ENCODE results near the gene EML4.
"Not testable (repeated sequence)": the region's sequence is repeated elsewhere in the genome, so short reads cannot be mapped to it uniquely, and the experiment has no call there.

EML4 gene

DNA sequence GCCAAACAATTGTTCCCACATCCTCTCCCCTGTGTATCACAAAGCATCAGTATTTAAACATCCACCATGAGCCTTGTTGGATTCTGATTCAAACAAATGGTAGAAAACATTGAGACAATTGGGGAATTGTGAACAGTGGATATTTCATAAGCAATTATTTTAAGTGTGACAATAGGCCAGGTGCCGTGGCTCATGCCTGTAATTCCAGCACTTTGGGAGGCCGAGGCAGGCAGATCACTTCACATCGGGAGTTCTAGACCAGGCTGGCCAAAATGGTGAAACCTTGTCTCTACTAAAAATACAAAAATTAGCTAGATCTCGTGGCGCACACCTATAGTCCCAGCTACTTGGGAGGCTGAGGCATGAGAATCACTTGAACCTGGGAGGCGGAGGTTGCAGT, 165.7 kb downstream of the EML4 start:
- DNase-seq (ENCODE audit: low read depth) = not testable (repeated sequence)

DNA sequence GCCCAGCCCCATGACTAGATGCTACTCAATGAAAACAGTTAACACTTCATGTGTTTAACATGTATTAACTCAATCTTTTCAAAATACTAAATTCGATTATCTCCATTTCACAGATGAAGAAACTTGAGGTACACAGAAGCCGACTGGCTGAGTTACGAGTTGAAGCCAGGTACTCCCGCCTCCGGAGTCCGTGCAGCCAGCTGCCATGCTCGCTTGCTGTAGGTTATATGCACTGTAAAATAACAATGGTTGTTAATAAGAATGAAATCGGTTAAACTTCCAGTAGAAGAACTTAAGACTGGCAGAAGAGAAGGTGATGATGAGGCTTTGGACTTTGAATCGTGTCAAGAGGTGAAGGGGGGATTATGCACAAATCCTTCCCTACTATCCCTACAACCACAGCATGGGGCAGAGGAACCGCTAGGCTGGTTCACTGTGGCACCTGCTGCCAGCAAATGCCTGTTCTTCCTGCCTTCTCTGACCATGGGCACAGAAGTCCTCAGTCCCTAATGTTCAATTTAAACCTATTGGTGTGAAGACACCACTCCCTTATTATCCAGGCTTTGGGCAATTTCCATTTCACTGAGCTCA, 166.5 kb downstream of the EML4 start:
- DNase-seq (ENCODE audit: low read depth) = no peak

DNA sequence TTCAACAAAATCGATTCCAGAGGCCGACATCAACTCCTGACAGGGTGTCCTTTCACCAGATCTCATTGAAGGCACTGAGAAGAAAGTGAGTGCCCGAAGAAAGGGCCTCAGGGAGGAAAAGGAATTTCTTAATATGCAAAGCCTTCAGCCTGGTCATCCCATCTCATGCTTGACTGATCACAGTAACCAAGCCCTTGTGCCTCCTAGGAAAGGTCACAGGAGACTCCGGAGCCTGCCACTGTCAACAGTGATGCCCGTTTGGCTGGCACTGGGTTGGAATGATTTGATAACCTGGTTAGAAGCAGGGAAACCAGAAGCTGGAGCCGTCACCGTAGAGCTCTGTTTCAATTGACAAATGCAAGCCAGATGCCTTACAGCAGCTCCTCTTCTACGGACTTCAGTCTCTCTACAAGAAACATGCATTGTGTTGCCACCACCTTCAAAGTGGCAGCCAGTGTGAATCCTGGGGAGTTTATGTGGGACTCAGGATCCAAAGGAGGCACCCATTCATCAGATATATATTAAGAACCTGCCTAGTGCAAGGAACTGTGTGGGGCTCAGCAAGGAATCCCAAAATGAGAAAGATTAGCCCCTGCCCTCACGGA, 167.3 kb downstream of the EML4 start:
- no peak for DNase-seq (ENCODE audit: low read depth)

DNA sequence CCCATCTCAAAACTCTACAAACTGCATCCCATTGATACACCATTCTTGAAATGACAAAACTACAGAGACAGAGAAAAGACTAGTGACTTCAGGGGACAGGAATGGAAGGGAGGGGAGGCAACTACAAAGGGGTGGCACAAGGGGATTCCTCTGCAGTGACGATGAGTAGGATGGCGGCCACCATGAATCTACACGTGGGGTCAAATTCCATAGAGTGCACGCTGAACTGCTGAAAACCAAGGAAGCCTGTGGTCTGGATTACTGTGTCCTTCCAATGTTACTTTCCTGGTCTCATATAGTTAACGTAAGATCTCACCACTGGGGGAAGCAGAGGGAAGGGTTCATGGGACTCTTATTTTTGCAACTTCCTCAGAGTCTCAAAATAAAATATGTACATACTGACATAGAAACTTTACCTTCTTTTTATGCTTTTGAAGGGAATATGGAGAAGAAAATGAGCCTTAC, 168.2 kb downstream of the EML4 start:
- no peak for DNase-seq (ENCODE audit: low read depth)

DNA sequence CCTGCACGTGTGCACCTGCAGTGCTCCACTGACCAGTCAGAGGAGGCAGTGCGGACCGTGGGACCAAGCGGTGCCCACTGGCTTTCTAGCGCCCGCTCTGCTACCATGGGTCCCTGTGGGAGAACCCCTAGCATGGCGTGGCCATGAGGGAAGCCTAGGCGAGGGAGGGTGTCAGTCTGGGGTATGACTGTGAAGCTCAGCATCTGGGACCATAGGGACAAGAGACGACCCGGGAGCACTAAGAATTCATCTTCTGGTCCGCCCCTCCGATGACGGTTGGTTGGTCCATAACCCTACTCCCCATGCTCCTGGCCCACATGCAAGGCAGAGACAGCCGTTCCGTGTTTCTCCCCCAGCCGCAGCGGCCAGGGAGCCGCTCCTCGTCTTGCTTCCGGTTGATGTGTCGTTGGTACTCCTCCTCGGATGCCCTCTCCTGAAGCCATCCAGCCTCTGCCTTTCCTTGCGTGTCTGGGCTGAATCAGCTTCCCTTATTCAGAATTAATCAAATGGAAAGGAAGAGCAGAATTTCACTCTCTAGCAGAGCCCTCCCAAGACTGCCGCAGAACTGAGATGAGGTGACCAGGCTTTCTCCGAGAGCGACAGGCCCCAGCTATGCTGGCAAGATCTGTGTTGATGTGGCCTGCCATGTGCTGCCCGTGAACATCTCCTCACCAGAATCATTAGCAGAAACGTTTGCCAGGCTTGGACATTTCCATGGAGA, 168.9 kb downstream of the EML4 start:
- no peak for DNase-seq (ENCODE audit: low read depth)

DNA sequence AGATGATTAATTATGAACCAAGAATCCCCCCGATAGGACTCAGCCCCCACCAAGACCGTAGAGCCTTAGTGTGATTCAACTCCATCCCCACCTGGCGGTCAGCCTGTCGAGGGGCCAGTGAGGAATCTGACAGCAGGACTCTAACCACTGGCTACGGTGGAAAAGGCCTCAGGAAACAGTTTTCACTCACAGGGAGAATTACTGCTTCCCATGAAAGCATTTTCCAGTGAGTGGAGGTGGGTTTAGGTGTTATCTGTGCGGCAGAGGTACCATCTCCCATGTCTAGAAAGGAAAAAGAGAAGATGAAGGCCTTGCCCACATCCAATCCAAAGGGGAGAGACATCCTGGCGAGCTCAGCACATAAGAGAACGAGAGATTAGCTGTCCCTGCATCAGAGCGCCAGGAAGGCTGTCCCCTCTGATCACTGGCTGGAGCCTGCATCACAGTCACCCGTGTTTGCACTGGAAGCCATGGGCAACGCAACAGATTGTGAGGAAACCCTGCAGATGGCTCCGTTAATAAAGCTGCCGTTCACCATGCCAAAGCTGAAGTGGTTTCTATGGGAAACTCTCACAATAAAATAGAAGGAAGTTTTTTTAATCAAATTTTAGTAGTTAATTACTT, 169.5 kb downstream of the EML4 start:
- DNase-seq (ENCODE audit: low read depth) = no peak

DNA sequence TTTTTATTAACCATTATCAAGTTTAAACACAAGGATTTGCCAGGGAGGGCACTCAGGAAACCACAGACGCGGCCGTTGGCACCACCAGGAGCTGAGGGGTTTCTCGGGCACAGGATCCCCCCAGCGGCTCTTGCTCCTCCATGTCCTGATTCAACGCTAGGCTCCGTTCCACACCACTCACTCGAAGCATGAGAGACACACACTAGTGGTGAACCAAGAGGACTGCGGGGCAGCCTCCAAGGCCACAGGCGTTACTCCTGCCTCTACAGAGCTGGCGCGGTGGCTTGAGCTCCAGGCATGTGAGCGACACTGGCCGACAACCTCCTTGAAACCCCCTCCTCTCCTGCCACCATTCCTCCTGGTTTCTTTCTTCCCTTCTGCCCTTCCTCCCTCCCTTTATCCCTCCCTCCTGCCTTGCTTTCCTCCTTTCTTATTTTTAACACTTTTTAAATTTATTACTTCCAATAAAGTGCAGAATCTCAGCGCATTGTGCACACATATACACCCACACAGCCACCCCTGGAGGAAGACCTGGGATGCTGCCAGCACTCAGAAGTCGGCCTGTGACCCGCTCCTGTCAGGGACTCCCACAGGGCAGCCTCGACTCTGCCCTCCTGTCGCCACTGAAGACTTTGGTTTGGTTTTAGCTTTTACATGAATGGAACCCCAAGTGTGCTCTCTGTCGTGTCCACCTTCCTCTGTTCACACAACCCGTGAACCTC, 170.2 kb downstream of the EML4 start:
- no peak for DNase-seq (ENCODE audit: low read depth)

DNA sequence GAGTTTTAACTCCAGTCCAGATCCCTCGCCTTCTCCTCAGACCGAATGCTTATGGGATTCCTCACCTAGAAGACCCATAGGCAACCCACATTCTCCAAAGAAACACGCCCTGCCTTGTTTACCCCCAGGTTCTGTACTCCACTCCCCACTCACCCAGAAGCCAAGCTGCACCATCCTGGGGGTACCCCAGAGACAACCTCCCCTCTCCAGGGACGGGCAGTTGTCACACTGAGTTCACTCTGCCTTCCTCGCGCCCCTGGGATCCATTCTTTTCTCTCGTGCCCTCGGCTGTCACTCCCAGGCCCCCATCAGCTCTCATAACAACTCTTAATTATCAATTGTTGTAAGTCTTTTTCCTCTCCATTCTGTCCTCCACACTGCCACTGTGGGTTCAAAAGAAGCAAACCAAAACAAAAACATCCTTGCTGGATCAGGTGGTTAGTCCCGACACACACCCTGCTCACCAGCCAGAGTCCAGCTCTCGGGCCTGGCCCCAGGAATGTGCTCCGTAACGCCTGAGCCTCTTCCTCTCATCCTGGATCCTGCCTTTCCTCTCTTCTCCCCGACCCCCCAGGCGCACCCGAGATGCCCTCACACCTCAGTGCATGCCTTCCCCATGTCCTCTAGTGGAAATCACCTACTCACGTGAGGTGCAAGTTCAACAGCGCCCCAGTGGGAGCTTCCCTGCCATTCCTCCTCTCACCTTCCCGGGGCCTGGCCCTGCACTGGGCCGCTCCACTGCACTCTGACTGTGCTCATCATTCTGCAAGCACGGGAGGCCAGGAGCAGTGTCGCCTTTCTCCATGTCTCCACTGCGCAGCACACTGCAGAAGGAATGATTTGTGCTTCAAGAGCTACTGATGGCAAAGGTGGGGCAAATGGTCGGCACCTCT, 171.1 kb downstream of the EML4 start:
- DNase-seq (ENCODE audit: low read depth) = no peak

DNA sequence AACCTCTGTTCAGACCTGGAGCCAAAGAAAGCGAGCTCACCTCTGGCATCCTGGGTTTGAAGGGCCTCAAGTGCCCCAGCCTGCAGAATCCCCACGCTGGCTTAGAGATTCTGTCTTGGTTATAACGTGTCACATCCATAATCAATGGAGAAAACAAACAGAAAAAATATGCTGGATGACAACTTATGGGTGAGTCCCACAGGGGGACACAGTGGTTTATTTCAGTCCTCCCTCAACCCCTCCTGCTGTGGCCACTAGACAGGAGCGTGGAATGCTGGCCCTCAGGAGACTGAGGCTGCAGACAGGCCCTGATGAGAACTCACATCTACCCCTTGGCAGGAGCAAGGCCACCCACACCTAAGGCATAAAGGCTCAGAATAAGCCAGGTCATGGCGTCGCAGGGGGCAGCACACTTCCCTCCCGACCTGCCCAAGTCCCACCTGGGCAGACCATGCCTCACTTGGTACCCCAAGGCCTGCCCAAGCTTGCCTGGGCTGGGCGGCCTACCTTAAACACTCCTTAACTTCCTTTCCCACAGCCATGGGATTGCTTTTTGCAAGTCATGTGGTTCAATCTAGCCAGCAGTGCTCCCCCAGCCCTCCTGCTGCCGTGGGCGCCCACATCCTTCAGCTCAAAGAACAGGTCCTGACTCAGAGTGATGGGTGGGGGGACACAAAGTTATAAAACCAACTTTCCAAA, 171.9 kb downstream of the EML4 start:
- no peak for DNase-seq (ENCODE audit: low read depth)

DNA sequence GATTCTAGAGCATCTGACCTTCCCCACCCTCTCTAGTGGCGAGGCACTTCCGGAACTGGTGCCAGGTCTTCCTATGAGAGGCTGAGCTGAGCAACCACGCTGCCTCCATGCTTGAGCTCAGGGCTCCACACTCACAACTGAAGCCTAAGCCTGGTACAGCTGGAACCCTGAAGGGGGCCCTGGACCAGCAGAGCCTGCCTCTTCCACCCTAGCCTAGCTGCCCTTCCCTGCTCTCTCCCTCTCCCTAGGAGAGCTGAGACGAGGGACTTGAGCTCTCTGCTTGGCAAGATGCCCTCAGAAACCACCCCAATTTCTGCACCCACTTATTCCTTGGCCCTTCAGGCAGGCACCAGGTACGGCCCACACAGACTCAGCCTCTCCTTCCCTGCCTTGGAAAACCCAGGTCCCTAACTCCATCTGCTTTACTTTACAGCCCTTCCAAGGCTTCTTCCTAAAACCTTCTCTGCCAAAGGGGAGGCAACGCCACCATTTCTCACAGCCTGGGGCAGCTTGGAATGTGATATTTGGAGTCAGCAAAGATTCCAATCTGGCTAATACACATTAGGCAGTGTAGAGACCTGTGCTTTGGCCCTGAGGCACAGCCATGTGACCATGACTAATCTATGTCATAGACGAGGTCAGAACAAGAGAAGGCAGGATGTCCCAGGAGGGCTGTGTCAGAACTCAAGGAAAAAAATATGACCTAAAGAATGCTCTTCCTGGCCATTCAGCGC, 173.1 kb downstream of the EML4 start:
- no peak for DNase-seq (ENCODE audit: low read depth)

DNA sequence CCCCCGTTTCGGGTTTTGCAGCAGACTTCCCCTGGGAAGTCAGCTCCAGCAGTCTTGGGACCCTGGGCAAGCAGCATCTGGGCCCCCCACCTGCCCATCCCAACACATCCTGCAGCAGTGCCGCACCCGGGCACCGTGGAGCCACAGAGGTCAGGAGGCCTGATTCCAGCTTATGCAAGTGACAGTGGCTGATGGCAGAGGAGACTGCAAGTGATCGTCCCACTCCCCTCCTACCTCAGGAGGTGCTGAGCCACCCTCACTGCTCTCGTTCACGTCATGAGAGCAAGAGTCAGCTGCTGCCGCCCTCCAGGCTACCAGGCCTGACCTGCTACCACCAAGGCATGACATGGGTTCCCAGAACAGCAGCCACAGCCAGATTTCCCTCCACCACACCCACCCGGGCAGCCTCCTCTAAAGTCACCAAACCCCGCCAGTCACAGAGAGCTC, 173.7 kb downstream of the EML4 start:
- DNase-seq (ENCODE audit: low read depth) = no peak

DNA sequence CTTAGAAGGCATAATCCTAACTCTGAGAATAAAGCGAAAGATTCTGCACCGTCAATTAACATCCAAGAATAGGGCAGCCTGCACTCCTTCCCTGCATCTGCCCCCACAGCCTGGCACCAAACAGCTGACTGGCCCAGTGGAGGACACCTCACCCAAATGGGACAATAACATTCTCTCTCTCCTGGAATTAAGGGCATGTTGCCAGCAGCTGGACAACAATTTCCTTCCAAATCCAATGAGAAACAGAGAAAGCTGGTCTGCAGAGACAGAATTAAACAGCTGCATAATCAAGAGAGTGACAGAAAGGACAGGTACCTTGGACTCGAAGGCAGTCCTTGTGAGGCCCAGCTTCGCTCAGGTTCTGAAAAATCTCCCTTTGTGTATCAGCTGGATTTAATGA, 176.8 kb downstream of the EML4 start:
- DNase-seq (ENCODE audit: low read depth) = no peak

DNA sequence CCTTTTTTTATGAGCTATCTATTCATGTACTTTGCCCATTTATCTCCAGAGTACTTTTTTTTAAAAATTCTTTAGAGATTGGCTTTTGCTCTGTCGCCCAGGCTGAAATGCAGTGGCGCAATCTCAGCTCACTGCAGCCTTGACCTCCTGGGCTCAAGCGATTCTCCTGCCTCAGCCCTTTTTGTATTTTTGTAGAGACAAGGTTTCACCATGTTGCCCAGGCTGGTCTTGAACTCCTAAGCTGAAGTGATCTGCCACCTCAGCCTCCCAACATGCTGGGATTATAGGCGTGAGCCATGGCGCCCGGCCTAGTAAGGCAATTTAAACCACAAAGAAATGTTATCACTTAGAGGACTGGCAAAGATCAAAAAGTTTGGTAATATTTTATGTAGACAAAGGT, 177.7 kb downstream of the EML4 start:
- not testable (repeated sequence) for DNase-seq (ENCODE audit: low read depth)

DNA sequence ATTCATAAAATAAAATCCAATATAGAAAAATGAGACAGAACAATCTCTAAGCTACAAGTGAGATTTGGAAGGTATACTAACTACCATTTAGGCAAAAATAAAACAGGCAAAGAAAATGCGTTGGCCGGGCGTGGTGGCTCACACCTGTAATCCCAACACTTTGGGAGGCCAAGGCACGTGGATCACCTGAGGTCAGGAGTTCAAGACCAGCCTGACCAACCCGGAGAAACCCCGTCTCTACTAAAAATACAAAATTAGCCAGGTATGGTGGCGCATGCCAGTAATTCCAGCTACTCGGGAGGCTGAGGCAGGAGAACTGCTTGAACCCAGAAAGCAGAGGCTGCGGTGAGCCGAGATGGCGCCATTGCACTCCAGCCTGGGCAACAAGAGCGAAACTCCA, 178.4 kb downstream of the EML4 start:
- not testable (repeated sequence) for DNase-seq (ENCODE audit: low read depth)

DNA sequence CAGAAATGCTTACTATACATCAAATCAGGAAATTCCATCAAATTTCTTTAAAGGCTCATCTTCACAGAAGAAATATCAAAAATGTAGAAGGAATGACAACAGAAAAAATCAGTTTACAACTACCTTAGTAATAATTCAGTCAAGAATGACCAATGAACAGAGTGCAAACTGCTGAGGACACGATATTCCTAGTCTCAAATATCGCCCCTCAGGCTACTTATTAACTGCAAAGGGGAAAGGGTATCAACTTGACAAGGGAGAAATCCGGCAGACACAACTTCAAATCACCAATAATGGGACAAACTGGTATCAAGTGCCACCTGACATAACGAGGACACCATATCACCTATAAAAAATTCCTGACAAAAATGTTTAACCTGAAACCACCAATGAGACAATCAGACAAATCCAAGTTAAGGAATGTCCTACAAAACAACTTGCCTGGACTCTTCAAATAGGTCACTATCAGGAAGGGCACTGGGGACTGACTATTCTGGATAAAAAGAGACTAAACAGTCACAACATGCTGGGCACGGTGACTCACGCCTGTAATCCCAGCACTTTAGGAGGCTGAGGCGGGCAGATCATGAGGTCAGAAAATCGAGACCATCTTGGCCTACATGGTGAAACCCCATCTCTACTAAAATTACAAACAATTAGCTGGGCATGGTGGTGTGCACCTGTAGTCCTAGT, 179.1 kb downstream of the EML4 start:
- no peak for DNase-seq (ENCODE audit: low read depth)

DNA sequence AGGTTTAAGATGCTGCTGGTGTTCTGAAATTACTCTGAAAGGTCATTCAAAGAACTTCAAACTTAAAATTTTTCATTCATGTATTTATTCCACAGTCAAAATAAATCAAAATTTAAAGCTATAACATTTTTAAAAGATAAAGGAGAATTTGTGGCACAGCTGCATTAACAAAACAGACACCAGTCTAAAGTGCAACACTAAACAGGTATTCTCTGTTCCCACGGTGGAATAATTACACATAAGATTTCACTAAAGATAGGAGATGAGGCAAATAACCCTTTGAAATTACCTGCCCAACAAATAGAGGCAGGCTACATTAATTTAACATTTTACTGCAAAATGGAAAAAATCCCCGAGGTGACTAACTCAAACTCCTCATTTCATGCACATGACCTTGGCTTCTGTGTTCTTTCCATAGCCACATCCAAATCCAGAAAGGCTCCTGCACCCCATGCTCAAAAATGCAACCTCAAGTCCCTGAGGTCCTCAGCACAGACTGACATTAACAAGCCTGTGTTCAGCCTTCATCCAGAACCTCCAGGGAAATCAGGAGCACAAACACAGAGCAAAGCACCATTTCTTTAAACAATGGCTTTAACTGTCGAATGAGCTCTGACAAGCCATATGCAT, 181.4 kb downstream of the EML4 start:
- no peak for DNase-seq (ENCODE audit: low read depth)

DNA sequence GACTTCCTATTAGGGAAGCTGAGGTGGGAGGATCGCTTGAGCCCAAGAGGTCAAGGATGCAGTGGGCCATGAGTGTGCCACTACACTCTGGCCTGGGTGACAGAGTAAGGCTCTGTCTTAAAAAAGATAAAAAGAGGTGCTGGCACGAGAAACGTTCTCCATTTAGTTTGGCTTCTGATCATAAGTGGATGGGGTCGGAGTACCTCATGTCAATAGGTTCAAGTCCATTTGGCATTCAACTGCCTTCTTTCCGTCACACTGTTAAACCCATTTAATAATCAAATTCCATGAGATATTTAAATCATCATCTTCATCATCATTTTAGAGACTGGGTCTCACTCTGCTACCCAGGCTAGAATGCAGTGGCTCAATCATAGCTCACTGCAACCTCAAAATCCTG, 182.7 kb downstream of the EML4 start:
- DNase-seq (ENCODE audit: low read depth) = no peak

DNA sequence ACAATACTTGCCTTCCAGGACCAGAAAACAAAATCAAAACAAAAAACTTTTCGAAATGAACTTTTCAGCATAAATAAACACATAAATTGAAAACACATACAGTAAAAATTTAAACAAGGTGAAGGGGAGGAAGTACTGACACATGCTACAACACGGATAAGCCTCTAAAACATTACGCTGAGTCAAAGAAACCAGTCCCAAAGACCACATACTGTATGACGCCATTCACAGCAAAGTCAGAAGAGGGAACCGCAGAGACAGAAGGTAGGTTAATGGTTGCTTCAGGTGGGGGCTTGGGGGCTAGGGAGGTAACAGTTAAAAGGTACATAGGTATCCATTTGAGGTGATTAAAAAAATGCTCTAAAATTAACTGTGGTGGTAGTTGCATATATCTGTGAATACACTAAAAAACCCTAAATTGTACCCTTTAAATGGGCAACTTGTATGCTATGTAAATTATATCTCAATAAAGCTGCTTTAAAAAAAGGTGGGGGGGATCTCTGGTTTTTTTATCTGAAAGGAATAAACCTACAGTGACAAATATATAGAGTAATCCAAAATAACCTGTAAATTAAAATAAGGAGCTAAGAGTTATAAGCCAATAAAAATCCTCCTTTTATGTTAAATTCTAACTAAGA, 184.8 kb downstream of the EML4 start:
- no peak for DNase-seq (ENCODE audit: low read depth)
